Mesothelial cell of epicardium (in vitro differentiated cells): ENCODE measurements around the gene MFAP3L. TPM values are rescaled to one million over a fixed set of nuclear protein-coding genes. Genes with fewer than 3 reads are reported as not detected.

Source experiments
- DNase-seq, 2 experiments: peaks; one replicate each; pipeline ENCODE4 v3.0.0; 2021; ENCODE audit warnings: low spot score in 2 of 2; ENCODE audit not compliant: unreplicated experiment in 2 of 2
- H3K27ac Mint-ChIP-seq: 2 replicates; pipeline ENCODE4 v1.8.0; 2021; ENCODE audit warnings: mixed read lengths
- H3K27me3 Mint-ChIP-seq: 2 replicates; pipeline ENCODE4 v1.8.0; 2021; ENCODE audit warnings: low read depth, mixed read lengths
- H3K36me3 Mint-ChIP-seq: 2 replicates; pipeline ENCODE4 v1.8.0; 2021; ENCODE audit warnings: mixed read lengths
- H3K4me1 Mint-ChIP-seq: 2 replicates; pipeline ENCODE4 v1.8.0; 2021; ENCODE audit warnings: mixed read lengths
- H3K4me3 Mint-ChIP-seq: 2 replicates; pipeline ENCODE4 v1.8.0; 2021; ENCODE audit warnings: mild to moderate bottlenecking, moderate library complexity, mixed read lengths
- H3K9me3 Mint-ChIP-seq: 2 replicates; pipeline ENCODE4 v1.8.0; 2021; ENCODE audit warnings: mixed read lengths
- total RNA-seq: library from RNA; stranded (reverse); gene quantifications from 3 replicates; pipeline ENCODE4 v1.2.1, GENCODE V29; 2021
- TF ChIP-seq, protein P1 (sequence below): fragments of 200-600 bp; sonication (generic); IDR thresholded peaks from one replicate; pipeline ENCODE4 v1.5.0; 2021; ENCODE audit warnings: antibody characterized with exemption; ENCODE audit not compliant: unreplicated experiment

MFAP3L gene
- total RNA-seq, 1 donor from 2014 or later, result 2.1 TPM

- H3K4me3 Mint-ChIP-seq, result no peak overlapping the region
- H3K36me3 Mint-ChIP-seq, result no peaks in the 10 kb centered on the region
- H3K9me3 Mint-ChIP-seq, result no peaks in the 10 kb centered on the region
- TF ChIP-seq, protein P1, sequence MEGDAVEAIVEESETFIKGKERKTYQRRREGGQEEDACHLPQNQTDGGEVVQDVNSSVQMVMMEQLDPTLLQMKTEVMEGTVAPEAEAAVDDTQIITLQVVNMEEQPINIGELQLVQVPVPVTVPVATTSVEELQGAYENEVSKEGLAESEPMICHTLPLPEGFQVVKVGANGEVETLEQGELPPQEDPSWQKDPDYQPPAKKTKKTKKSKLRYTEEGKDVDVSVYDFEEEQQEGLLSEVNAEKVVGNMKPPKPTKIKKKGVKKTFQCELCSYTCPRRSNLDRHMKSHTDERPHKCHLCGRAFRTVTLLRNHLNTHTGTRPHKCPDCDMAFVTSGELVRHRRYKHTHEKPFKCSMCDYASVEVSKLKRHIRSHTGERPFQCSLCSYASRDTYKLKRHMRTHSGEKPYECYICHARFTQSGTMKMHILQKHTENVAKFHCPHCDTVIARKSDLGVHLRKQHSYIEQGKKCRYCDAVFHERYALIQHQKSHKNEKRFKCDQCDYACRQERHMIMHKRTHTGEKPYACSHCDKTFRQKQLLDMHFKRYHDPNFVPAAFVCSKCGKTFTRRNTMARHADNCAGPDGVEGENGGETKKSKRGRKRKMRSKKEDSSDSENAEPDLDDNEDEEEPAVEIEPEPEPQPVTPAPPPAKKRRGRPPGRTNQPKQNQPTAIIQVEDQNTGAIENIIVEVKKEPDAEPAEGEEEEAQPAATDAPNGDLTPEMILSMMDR, result no peak
- peaks cover 17% of the 10 kb centered on the region for H3K27me3 Mint-ChIP-seq
- no peak overlapping the region for H3K27ac Mint-ChIP-seq
- no peaks in the 10 kb centered on the region for H3K4me1 Mint-ChIP-seq
- DNase-seq, result no peak
Measured at GRCh38 chr4:170017252-170017651, 8.9 kb downstream of the MFAP3L start.

DNA sequence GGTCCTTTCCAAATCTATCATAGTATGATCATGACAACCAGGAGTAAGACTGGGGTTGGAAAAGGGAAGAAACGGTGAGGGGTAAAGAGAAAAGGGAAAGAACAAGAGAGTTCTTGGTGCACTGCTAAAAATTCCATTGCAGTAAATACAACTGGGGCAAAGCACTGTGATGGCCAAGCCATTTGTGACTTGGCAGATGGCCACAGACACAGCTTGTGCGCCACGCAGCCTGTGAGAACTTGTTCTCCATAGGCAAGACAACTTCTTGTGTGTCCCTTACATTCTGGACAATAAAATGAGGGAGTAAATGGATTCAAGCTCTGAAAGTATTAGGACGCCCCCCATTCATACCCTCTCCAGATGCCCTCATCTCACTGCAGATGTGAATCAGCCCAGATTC lies 10.9 kb downstream of the MFAP3L start:
- DNase-seq, result no peak
- H3K4me3 Mint-ChIP-seq, result no peak overlapping the region
- H3K27ac Mint-ChIP-seq, result no peak overlapping the region
- no peaks in the 10 kb centered on the region for H3K4me1 Mint-ChIP-seq
- H3K9me3 Mint-ChIP-seq, result peaks cover 8% of the 10 kb centered on the region
- peaks cover 10% of the 10 kb centered on the region for H3K27me3 Mint-ChIP-seq
- no peaks in the 10 kb centered on the region for H3K36me3 Mint-ChIP-seq
- TF ChIP-seq, protein P1, result no peak

GRCh38 chr4:170014359-170015011 lies 11.7 kb downstream of the MFAP3L start:
- Mint-ChIP-seq H3K9me3 (peaks cover 9% of the 10 kb centered on the region), H3K27ac (no peak overlapping the region), H3K4me3 (no peak overlapping the region), H3K27me3 (peaks cover 2% of the 10 kb centered on the region), H3K36me3 (no peaks in the 10 kb centered on the region), H3K4me1 (no peaks in the 10 kb centered on the region)
- no peak for DNase-seq
- TF ChIP-seq, protein P1, result no peak

- TF ChIP-seq, protein P1, result no peak
- Mint-ChIP-seq H3K27ac (no peak overlapping the region), H3K4me3 (no peak overlapping the region), H3K4me1 (no peaks in the 10 kb centered on the region), H3K9me3 (peaks cover 9% of the 10 kb centered on the region), H3K27me3 (no peaks in the 10 kb centered on the region), H3K36me3 (no peaks in the 10 kb centered on the region)
- no peak for DNase-seq
Measured at GRCh38 chr4:170012629-170012958, 13.6 kb downstream of the MFAP3L start.

GRCh38 chr4:170011921-170012628 lies 14.1 kb downstream of the MFAP3L start:
- Mint-ChIP-seq H3K27ac (no peak overlapping the region), H3K4me1 (no peaks in the 10 kb centered on the region), H3K4me3 (no peak overlapping the region), H3K27me3 (no peaks in the 10 kb centered on the region), H3K36me3 (no peaks in the 10 kb centered on the region), H3K9me3 (peaks cover 9% of the 10 kb centered on the region)
- TF ChIP-seq, protein P1, result no peak
- DNase-seq, result no peak
